ENCODE results near the gene GAR1.

GRCh38 chr4:109818268-109818667 lies 2.7 kb downstream of the GAR1 start:
- TF ChIP-seq GLI2 (tag by site-specific recombination; IDR thresholded peaks at IDR 0.05; ENCODE audit: borderline replicate concordance, low read depth) (no peak), PRDM4 (tag by site-specific recombination; IDR thresholded peaks at IDR 0.05) (no peak)
- TF ChIP-seq, protein P1, sequence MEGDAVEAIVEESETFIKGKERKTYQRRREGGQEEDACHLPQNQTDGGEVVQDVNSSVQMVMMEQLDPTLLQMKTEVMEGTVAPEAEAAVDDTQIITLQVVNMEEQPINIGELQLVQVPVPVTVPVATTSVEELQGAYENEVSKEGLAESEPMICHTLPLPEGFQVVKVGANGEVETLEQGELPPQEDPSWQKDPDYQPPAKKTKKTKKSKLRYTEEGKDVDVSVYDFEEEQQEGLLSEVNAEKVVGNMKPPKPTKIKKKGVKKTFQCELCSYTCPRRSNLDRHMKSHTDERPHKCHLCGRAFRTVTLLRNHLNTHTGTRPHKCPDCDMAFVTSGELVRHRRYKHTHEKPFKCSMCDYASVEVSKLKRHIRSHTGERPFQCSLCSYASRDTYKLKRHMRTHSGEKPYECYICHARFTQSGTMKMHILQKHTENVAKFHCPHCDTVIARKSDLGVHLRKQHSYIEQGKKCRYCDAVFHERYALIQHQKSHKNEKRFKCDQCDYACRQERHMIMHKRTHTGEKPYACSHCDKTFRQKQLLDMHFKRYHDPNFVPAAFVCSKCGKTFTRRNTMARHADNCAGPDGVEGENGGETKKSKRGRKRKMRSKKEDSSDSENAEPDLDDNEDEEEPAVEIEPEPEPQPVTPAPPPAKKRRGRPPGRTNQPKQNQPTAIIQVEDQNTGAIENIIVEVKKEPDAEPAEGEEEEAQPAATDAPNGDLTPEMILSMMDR (tag by site-specific recombination; IDR thresholded peaks at IDR 0.05) = no peak
- TF ChIP-seq, protein P2, sequence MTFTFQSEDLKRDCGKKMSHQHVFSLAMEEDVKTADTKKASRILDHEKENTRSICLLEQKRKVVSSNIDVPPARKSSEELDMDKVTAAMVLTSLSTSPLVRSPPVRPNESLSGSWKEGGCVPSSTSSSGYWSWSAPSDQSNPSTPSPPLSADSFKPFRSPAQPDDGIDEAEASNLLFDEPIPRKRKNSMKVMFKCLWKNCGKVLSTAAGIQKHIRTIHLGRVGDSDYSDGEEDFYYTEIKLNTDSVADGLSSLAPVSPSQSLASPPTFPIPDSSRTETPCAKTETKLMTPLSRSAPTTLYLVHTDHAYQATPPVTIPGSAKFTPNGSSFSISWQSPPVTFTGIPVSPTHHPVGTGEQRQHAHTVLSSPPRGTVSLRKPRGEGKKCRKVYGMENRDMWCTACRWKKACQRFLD (tag by site-specific recombination; IDR thresholded peaks at IDR 0.05) = no peak
